ENCODE results near the gene ZNF784.

The ZNF784 gene

DNA sequence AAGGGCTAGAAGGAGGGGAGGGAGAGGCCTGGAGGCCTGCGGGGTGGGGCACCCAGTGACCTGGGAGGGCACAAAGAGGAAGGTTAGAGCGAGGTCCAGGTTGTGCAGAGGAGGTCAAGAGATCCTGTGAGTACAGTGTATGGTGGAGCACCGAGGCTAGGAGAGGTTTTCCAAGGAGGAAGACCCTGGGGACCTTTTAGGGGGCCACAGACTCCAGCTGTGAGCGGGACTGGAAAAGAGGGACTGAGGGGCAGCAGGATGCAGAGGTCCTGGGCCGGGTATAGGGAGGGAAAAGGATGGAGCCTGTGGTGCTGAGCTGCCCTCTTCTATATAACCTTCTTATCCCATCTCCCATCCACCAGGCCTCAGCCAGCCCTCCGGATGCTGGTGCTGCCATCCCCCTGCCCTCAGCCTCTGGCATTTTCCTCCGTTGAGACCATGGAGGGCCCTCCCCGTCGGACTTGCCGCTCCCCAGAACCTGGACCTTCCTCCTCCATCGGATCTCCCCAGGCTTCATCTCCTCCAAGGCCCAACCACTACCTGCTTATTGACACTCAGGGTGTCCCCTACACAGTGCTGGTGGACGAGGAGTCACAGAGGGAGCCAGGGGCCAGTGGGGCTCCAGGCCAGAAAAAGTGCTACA is 19.9 kb upstream of the ZNF784 start:
- DNase-seq (ENCODE audit: low read depth in 1 of 2, low spot score in 1 of 2), result no peak

DNA sequence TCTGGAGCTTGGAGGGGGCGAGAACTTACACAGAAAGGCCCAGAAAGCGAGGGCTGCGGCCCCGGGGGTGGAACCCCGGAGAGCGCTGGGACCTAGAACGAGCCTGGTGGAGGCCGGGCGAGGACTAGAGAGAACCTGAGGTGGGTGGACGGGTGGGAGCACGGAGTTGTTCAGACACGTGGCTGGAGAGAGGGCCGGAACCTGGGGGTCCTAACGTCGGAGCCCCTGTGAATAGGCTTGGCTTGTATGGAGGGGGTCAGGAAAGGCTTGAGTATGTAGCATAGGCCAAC is 19.5 kb upstream of the ZNF784 start:
- DNase-seq (ENCODE audit: low read depth in 1 of 2, low spot score in 1 of 2), result no peak

DNA sequence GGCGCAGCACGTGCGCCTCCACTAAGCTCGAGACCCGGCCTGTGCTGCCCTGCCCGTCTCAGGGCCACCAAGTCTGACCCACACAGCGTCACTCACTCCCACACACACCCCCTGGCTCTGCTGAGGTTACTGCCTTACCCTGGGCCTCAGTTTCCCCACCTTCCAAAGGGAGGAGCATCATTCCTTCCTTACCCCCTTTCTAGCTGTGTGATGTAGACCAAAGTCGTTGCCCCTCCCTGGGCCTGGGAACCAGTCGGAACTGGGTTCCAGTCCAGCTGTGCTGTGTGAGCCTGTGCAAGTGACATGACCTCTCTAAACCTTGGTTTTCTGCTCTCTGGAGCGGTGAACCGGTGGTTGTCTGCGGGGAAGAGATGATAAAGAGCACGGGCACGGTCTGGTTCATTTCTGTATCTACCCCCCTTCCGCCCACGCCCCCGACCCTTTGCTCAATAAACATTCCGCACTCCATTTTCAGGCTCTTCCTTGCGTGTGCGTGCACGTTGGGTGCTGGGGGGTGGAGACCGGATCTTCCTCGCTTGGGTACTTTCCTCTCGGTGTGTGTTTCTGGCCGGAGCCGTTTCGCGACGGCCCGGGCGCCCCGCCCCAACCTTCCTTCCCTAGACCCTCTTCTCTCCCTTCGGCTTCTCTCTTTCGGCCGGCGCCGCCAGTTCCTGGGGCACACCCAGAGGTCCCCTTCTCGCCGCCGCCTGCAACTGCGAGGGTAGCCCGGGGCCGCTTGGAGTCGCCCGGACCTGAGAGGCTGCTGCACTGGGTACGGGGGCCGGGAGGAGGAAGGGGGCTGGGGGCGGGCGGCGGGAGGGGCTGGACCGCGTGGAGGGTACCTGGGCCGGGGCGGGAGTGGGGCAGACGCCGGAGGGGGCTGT is 18.9 kb upstream of the ZNF784 start, which contains the start of gene ZNF581:
TSS of gene ZNF581 (plus strand) at position 647 of the 884 bp plus-strand sequence. CDS start 923 bp downstream, outside the sequence.
- peak; percentile 59 to 68 for DNase-seq (ENCODE audit: low read depth in 1 of 2, low spot score in 1 of 2)

DNA sequence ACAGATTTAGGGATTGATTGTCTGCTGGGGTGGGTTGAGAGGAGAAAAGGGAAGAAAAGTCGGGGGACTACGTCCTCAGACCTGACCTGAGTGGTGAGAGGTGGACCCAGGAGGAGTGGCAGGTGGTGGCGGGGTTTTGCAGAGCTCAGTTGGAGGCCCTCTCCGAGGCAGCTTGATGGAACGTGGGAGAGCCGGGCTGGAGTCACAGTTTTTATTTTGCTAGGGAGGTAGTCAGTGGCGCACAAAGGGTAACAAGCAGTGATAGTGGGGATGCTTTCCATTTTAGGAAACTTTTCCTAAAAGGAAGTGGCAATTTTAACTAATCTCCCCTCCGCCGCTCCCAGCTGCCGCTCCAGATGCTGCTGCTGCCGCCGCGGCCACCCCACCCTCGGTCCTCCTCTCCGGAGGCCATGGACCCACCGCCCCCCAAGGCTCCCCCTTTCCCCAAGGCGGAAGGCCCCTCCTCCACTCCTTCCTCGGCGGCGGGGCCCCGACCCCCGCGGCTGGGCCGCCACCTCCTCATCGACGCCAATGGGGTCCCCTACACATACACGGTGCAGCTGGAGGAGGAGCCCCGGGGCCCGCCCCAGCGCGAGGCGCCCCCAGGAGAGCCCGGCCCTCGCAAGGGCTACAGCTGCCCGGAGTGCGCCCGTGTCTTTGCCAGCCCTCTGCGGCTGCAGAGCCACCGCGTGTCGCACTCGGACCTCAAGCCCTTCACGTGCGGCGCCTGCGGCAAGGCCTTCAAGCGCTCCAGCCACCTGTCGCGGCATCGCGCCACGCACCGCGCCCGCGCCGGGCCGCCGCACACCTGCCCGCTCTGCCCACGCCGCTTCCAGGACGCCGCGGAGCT is 18.0 kb upstream of the ZNF784 start:
- DNase-seq (ENCODE audit: low read depth in 1 of 2, low spot score in 1 of 2), result no peak

DNA sequence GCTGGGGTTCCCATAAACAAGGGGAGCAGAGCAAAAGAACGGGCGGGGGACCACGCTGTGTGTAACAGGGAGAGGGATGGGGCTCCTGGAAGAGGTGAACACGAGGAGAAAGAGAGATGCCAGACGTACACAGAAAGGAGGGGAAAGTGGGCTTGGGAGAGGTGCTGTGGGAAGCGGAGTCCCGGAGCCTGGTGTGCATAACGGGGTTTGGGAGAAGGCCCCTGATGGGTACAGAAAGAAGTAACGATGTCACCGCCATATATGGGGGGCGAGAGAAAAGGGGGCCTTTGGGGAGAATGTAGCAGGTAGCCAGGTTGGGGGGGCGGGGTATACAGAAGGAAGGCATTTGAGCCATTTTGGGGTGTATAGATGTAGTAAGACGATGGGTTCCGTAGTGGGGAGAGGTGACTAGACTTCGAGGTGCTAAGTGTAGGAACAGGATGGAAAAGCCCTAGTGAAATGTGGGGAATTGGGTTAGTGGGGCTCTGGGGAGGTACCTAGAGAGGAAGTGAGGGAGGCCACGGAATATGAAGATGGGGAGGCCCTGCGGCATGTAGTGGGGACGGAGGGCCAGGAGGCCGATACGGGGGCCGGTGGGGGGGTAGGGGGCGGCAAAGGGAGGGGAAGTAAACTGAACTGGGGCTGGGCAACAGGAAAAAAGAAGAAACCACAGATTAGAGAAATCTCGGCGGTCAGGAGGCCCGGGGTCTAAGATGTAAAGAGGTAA is 17.2 kb upstream of the ZNF784 start:
- DNase-seq (ENCODE audit: low read depth in 1 of 2, low spot score in 1 of 2), result no peak

DNA sequence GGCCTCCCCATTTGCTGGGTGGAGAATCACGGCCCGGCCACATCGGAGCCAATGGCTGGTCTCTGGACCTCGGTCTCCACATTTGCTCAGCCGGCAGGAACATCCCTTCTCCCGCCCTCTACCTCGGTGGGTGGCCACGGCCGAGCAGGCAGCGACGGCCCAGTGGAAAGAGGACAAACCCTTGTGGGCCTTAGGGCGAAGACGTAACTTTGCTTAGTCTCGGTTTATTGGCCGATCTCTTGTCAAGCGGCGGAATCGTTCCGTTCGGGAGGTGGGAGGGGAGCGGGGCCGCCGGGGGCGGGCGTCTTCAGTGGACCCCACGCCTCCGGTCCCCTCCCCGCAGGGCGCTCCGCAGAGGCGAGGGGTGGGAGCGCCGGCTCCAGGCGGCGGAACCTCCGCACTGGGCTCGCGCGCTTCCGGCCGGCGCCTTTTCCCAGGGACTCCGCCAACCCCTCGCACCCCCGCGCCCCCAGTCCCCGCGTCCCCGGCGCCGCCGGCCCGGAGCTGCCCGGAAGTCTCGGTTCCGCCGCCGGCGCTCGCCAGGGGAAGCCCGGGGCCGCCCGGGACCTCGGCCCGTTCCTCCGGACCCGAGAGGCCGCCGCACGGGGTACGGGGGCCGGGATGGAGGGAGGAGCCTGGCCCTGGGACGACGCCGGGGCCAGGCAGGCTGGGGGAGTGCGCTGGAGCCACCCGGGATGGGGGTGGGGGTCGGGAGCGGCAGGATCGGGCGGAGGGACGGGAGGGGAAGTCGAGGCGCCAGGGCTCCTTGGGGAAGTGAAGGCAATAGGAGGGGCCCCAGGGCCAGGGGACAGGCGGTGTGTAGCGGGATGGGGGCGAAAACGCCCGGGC is 16.4 kb upstream of the ZNF784 start, which contains the start of gene ZNF580:
TSS of gene ZNF580 (plus strand) at position 426 of the 849 bp plus-strand sequence. CDS start 1,507 bp downstream, outside the sequence.
- no peak for DNase-seq (ENCODE audit: low read depth in 1 of 2, low spot score in 1 of 2)

DNA sequence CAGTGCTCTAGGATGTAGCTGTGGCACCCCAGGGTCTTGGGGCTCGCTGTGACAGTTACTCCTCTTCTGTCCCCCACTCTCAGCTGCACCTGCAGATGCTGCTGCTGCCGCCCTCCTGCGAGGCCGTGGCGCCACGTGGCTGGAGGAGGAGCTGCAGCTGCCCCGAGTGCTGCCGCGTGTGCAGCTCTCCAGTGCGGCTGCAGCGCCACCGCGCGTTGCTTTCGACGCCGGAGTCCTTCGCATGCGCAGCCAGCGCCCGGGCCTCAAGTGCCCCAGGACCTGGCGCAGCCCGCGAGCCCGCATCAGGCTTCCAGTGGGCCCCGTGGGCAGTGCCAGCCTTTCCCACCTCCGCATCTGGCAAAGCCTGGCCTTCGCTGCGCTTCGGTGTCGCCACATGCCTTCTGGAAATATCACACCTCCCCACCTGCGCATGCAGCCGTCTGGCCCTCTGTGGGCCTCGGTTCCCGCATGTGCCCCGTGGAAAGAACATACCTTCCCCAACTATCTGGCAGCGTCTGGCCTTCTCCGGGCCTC is 15.7 kb upstream of the ZNF784 start:
- DNase-seq (ENCODE audit: low read depth in 1 of 2, low spot score in 1 of 2), result no peak

DNA sequence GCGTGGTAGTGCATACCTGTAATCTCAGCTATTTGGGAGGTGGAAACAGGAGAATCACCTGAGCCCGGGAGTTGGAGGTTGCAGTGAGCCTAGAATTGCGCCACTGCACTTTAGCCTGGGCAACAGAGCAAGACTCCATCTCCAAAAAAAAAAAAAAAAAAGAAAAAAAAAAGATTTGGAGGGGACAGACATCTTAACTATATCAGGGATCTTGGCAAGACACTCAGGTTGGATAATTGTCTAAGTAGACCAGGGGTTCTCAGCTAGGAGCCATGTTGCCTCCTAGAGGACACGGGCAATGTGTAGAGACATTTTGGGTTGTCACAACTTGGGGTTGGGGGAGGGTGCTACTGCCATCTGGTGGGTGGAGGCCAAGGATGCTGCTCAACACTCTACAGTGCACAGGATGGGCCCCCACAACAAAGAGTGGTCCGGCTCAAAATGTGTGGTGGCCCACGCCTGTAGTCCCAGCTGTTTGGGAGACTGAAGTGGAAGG is 14.5 kb upstream of the ZNF784 start:
- DNase-seq (ENCODE audit: low read depth in 1 of 2, low spot score in 1 of 2), result no peak

DNA sequence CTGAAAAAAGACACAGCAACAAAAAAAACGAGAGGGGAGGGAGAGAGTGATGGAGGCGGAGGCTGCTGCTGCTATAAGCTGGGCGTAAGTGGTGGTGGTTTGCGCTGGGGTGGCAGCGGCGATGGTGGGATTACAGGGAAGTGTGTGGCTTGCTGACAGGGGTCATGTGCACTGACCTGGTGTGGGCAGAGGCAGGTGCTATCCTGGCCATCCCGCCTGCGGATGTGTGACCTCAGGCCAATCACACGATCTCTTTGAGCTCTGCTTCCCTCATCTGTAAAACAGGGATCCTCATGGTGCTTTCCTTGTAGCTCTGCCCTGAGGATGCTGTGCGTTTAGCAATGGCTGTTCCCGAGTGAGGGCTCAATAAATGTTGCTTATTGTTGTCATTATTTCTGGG is 13.2 kb upstream of the ZNF784 start:
- DNase-seq (ENCODE audit: low read depth in 1 of 2, low spot score in 1 of 2), result no peak

DNA sequence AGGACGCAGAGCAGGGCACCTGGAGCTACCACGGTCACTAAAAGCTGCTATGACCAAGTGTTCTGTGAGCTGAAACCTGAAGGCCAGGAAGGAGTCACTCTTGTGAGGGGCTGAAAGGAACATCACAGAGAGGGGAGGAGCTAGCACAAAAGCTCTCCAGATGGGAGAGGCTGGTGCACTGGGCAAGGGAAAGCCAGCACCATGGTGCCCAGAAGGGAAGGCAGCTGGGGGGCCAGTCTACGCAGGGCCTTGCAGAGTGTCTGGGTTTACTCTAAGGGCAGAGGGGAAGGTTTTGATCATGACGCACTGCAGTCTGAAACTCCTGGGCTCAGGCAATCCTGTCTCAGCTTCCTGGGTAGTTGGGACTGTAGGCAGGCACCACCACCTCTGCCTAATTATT is 12.4 kb upstream of the ZNF784 start:
- DNase-seq (ENCODE audit: low read depth in 1 of 2, low spot score in 1 of 2), result no peak

DNA sequence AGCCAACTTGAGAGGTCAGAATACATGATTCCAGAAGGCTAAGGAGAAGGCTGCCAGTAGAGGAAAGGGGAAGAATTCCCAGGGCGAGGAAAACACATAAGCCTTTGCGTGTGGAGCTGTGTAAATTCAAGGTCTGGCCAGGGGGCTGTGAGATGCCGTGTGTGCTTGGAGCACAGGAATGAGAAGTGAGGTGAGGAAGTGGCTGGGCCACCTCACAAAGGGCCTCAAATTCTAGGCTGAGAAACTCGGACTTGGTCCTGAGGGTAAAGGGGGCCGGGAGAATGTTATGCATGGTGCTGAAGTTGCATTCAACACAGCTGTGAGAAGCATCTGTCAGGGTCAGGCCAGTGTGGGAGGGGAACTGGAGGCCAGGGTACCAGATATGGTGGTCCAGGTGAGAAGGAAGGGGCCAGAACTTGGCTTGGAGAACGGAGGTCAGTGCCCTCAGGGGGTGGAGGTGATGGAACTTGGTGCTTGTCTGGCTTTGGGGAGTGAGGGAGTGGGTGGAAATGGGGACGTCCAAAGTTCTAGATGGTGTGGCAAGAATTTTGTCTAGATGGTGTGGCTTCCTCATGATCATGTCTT is 11.6 kb upstream of the ZNF784 start:
- no peak for DNase-seq (ENCODE audit: low read depth in 1 of 2, low spot score in 1 of 2)

DNA sequence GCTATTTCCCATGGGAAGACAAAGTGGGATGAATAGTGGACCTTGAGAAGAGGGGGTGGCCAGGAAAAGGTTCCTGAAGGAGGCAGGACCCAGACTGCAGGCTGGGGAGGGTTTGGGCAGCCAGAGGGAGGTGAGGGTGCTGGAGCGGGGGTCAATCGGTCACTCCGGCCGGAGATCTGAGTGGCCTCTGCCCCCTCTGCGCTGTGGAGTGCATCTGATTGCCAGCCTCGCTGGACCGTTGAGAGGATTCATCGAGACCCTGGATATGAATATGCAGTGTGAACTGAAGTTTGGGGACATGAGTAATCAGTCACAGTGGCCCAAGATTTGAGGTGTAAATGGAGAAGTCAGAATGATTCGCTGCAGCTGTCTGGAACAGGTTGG is 11.0 kb upstream of the ZNF784 start:
- DNase-seq (ENCODE audit: low read depth in 1 of 2, low spot score in 1 of 2), result no peak

DNA sequence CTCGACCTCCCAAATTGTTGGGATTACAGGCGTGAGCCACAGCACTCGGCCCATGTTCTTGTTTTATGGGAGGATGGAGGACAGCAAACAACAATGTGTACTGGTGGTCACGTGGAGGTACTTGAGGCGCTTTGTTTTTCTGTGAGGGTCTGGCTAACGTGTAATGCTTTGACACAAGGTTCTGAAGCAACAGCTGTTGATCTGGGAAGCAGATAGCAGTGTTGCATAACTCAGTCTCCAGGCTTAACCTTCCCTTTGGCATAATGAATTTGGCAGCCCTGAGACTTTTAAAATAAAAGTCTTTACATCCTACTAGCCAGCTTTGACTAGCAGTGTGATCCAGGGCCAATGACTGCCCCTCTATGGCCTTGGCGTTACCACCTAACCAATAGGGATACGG is 9.5 kb upstream of the ZNF784 start:
- DNase-seq (ENCODE audit: low read depth in 1 of 2, low spot score in 1 of 2), result no peak

DNA sequence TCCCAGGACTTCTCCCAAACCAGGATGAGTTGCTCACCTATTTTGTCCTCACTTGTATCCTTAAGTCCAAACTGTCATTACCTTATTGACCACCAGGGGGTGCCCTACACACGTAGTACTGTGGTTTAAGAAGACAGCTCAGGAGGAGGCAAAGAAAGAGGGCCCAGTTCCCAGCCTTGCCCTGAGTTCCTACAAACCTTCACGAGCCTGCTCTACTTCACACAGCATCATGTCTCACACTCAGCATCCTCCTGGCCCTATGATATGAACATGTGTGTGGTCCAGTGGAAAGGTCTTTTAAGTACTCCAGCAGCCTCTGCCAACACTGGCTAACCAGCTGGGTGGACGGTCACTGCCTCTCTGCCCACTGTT is 8.1 kb upstream of the ZNF784 start:
- DNase-seq (ENCODE audit: low read depth in 1 of 2, low spot score in 1 of 2), result peak; percentile 64 to 73

DNA sequence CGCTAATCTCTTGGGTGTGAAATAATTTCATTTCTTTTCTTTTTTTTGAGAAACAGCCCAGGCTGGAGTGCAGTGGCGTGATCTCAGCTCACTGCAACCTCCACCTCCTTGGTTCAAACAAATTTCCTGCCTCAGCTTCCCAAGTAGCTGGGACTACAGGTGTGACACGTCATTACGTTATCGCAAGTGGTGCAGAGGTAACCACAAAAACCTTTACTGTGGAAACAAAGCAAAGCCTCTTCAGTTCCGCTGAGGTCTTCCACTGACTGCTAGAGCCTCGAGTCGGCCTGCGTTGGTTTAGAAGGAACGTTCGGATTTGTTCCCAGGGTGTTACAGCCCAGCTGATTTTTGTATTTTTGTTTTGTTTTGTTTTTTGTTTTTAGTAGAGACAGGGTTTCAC is 2.0 kb upstream of the ZNF784 start:
- no peak for DNase-seq (ENCODE audit: low read depth in 1 of 2, low spot score in 1 of 2)

DNA sequence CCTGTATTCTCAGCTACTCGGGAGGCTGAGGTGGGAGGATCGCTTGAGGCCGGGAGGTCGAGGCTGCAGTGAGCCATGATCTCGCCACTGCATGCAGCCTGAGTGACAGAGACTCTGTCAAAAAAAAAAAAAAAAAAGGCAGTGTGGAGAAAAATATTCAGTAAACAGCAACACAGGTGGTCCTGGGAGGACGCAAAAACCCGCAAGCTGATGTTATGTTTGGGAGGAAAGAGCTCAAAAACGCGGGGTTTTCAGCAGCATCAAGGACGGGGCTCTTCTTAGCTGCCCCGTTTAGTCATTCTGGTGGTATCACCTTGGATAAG is 599 bp upstream of the ZNF784 start:
- DNase-seq (ENCODE audit: low read depth in 1 of 2, low spot score in 1 of 2), result no peak

DNA sequence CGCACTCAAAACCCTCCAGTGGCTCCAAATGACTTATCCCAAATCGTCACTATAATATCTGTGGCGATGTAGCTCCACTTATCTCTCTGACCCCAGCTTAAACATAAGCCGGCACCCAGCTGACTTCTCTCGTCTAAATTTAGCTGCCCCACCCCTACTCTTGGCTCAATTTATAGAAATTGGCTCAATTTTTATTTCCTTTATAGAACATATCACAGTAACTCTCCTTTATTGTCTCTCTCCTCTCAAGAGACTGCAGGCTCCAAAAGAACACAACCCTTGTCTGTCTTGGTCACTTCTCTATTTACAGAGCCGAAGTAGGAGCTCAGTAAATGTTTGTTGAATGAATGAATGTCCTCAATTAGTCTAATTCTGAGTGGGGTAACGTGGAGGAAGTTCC is 805 bp downstream of the ZNF784 start:
- no peak for DNase-seq (ENCODE audit: low read depth in 1 of 2, low spot score in 1 of 2)

DNA sequence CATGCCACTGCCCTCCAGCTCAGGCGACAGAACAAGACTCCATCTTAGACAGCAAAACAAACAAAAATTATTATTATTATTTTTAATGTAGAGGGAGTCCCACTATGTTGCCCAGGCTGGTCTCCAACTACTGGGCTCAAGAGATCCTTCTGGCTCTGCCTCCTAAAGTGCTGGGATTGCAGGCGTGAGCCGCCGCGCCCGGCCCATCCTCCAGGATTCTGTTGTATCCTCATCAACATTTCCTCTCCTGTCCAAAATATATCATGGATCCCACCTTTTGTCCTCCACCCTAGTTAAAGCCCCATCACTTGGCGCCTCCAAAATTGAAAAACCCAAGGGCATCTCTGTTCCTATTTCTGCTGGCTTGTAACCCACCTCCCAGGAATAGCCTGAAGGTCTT is 1.2 kb downstream of the ZNF784 start:
- no peak for DNase-seq (ENCODE audit: low read depth in 1 of 2, low spot score in 1 of 2)

DNA sequence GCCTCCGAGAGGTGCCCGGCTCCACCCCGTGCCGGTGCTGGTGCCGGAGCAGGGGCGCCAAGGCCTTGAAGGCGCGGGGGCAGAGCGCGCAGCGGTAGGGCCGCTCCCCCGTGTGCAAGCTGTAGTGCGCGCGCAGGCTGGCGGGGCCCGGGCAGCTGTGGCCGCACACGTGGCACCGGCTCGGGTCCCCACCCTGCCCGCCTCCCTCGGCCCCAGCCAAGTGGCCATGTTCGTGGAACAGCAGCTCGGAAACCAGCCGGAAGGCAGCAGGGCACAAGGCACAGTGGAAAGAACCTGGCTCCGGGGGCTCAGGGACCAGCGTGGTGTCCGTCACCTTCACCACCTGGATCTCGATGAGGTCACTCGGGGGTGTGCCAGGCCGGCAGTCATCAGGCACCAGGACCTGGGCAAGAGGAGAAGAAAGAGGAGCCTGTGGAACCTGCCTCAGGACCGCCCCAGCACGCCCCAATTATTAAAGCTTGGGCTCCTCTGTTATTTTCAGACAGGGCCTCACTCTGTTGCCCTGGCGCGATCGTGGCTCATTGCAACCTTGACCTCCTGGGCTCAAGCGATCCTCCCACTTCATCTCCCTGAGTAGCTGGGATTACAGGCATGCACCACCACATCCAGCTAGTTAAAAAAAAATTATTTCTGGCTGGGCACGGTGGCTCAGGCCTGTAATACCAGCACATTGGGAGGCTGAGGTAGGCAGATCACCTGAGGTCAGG is 2.0 kb downstream of the ZNF784 start:
- no peak for DNase-seq (ENCODE audit: low read depth in 1 of 2, low spot score in 1 of 2)
